Measurements from ENCODE around the gene SIGLEC7.

SIGLEC7 gene

DNA sequence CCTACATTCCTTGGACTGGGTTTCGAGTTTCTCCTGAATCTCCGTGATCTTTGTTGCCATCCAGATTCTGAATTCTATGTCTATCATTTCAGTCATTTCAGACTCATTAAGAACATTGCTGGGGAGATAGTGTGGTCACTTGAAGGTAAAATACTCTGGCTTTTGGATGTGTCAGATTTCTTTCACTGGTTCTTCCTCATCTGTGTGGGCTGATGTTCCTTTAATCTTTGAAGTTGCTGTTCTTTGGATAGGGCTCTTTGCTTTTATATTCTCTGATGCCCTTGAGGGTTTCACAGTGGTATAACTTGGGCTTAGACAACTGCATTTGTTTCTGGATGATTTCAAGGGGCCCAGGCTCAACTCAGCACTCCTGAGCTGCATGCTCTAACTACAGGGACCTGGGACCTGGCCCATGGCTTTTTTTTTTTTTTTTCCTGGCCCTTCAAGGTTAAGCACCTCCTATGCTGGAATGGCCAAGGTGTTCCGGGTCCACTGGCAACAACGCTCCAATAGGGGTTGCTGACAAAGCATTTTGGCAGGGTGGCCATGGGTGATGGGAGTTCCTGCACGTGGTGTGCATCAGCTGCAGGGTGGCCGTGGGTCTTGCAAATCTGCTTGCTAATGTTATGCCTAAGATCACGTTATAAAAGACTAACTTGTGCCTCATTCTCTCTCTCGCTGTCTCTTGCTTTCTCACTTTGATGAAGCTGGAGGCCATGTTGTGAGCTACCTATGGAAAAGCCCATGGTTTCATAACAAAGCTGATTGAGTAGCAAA, 5.9 kb upstream of the SIGLEC7 start:
- in situ Hi-C loops (cut with HindIII; ENCODE audit: low sequenced_read_pairs) = no loop called here
- DNase-seq (ENCODE audit: low read depth) = no peak
- H3K4me3 ChIP-seq (ENCODE audit: low read depth, low read length) = no peak overlapping the region
- TF ChIP-seq, protein P1, sequence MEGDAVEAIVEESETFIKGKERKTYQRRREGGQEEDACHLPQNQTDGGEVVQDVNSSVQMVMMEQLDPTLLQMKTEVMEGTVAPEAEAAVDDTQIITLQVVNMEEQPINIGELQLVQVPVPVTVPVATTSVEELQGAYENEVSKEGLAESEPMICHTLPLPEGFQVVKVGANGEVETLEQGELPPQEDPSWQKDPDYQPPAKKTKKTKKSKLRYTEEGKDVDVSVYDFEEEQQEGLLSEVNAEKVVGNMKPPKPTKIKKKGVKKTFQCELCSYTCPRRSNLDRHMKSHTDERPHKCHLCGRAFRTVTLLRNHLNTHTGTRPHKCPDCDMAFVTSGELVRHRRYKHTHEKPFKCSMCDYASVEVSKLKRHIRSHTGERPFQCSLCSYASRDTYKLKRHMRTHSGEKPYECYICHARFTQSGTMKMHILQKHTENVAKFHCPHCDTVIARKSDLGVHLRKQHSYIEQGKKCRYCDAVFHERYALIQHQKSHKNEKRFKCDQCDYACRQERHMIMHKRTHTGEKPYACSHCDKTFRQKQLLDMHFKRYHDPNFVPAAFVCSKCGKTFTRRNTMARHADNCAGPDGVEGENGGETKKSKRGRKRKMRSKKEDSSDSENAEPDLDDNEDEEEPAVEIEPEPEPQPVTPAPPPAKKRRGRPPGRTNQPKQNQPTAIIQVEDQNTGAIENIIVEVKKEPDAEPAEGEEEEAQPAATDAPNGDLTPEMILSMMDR (IDR thresholded peaks at IDR 0.05; ENCODE audit: low read depth, low read length, missing control alignments) = no peak

DNA sequence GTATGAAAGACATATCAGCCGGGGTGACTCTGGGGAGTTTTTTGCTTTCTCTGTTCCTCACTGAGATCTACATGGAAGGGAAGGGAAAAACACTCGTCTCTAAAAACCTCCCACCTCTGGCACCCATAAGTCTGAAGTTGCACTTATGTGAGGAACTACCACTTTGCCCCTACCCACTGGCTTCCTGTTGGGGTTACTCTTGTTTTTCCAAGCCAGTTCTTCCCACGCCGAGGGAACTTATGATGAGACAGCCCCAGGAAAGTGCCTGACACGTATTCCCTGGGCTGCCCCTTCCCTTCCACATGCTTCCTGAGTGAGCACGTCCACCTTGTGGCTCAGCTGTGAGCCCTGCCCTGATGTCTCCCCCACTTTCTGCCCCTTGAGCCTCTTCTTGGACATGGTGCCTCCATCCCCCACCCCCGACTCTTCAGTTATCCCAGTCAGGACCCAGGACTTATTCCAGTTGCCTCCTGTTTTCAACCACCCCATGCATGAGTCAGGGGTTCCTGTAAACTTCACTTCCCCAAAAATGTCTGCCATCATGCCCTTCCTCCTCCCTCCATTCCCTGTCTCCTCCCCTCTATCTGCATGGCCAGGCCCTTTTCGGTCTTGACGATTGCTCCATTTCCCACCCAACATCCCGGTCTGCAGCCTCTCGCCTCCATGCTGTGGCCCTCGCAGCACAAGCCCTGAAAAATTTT, 5.1 kb upstream of the SIGLEC7 start:
- in situ Hi-C loops (cut with HindIII; ENCODE audit: low sequenced_read_pairs) = no loop called here
- TF ChIP-seq, protein P1 (IDR thresholded peaks at IDR 0.05; ENCODE audit: low read depth, low read length, missing control alignments) = no peak
- no peak overlapping the region for H3K4me3 ChIP-seq (ENCODE audit: low read depth, low read length)
- DNase-seq (ENCODE audit: low read depth) = no peak

DNA sequence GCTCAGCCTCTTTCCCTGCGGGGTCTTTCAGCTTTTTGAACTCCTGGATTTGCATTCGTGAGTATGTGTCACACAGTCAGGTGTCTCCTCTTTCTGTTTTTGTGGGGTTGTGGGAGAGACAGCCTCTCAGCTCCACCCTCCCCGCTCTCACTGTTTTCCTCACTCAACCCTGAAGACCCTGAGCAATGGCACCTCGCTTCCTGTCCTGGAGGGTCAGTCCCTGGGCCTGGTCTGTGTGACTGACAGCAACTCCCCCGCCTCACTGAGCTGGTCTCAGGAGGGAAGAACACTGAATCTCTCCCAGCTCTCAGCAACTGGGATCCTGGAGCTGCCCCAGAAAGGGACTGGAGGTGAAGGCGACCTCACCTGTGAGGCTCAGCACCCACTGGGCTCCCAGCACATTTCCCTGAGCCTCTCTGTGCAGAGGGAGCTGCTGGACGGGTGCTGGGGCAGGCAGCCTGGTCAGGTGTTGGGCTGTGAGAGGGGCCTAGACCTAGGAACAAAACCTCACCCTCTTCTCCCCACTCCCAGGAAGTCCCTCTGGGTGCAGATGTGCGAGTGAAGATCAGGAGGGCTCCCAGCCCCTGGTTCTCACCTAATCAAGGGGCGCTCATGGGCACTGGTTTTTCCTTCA, 4.2 kb upstream of the SIGLEC7 start:
- TF ChIP-seq, protein P1 (IDR thresholded peaks at IDR 0.05; ENCODE audit: low read depth, low read length, missing control alignments) = no peak
- in situ Hi-C loops (cut with HindIII; ENCODE audit: low sequenced_read_pairs) = no loop called here
- DNase-seq (ENCODE audit: low read depth) = no peak
- H3K4me3 ChIP-seq (ENCODE audit: low read depth, low read length) = no peak overlapping the region

DNA sequence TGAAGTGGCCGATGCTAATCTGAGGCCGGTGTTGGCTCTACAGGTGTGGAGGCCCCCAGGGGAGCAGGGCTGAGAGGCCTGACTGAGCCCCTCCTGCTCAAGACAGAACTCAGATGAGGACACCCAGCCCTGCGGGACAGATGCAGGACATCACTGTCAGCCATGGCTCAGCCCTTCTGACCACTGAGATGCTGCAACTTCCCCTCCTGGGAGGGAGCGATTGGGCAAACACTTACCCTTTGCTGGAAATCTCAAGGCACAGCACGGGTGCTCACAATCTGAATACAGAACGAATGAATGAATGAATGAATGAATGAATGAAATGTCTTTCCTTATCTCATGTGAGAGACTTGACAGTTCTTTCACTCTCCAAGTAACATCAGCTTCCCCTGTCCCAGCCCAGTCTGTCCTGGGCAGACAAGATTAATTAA, 3.5 kb upstream of the SIGLEC7 start:
- DNase-seq (ENCODE audit: low read depth) = no peak
- no peak overlapping the region for H3K4me3 ChIP-seq (ENCODE audit: low read depth, low read length)
- in situ Hi-C loops (cut with HindIII; ENCODE audit: low sequenced_read_pairs) = no loop called here
- TF ChIP-seq, protein P1 (IDR thresholded peaks at IDR 0.05; ENCODE audit: low read depth, low read length, missing control alignments) = no peak

DNA sequence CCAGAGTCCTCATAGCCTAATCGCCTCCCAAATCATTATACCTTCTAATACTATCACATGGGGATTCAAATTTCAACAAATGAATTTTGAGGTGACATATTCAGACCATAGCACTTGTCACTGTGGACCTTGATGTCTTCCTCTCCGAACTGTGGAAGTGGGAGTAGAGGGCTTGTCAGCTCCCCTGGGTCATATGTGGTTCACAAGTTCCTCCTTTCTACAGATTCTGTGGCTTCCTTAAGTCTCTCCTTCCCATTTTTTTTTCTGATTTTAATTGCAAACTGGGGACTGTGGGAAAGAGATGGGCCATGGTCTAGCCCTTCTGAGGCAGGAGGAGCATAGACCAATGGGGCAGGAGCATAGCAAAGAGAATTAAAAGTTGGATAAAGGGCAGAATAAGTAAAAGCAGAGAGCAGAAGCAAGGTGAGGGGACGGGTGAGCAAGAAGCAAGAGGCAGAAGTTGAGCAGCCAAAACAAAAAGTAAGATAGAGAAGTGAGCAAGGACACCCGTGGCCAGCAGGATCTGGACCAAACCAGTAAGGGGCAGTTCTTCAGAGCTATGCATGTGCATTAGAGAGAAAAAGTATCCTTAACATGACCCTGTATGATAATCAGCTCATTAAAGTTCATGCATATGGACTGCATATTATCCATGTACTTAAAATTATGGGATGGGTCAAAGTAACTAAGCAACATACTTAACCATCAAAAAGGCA, 2.6 kb upstream of the SIGLEC7 start:
- TF ChIP-seq, protein P1 (IDR thresholded peaks at IDR 0.05; ENCODE audit: low read depth, low read length, missing control alignments) = no peak
- in situ Hi-C loops (cut with HindIII; ENCODE audit: low sequenced_read_pairs) = no loop called here
- no peak for DNase-seq (ENCODE audit: low read depth)
- no peak overlapping the region for H3K4me3 ChIP-seq (ENCODE audit: low read depth, low read length)

DNA sequence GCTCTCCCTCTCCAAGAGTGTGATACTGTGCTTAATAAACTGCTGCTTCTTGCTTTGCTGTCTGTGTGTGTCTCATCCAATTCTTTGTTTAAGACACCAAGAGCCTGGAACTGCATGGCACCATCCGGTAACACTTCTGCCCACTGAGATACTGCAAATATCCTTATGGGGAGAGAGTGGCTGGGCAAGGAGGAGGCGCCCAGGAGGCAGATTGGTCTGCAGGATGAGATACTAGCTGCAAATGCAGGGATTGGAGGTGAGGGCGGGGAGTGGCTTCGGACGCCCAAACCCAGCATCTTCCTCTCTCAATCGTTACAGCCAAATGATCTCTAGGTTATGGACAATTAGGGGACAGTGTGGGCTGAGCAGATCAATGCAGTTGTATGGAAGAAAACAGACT, 1.7 kb upstream of the SIGLEC7 start:
- no peak overlapping the region for H3K4me3 ChIP-seq (ENCODE audit: low read depth, low read length)
- DNase-seq (ENCODE audit: low read depth) = no peak
- in situ Hi-C loops (cut with HindIII; ENCODE audit: low sequenced_read_pairs) = no loop called here
- TF ChIP-seq, protein P1 (IDR thresholded peaks at IDR 0.05; ENCODE audit: low read depth, low read length, missing control alignments) = no peak
